Neural cell (in vitro differentiated cells): ENCODE measurements around the gene ST6GALNAC3. TPM values are rescaled to one million over a fixed set of nuclear protein-coding genes. Genes with fewer than 3 reads are reported as not detected.
"Not testable (repeated sequence)": the region's sequence is repeated elsewhere in the genome, so short reads cannot be mapped to it uniquely, and the experiment has no call there.

Source experiments
- H2AFZ ChIP-seq: fragments of 200-600, 300-800 bp; sonication (generic), shearing (Covaris generic); 2 replicates; pipeline ENCODE4 v1.6.0; 2014; ENCODE audit warnings: low read depth, mild to moderate bottlenecking, antibody characterized with exemption, low read length, moderate library complexity
- H3F3A ChIP-seq: fragments of 200-600 bp; shearing (Covaris generic); 2 replicates; pipeline ENCODE4 v1.6.1; 2016; ENCODE audit warnings: mild to moderate bottlenecking, moderate library complexity, mixed read lengths, antibody characterized with exemption, low read length; ENCODE audit not compliant: insufficient read depth, poor library complexity, severe bottlenecking
- H3K27ac ChIP-seq: fragments of 200-600, 300-800 bp; sonication (generic), shearing (Covaris generic); 2 replicates; pipeline ENCODE4 v1.5.1; 2014; ENCODE audit warnings: mild to moderate bottlenecking, low read length, moderate library complexity
- H3K27me3 ChIP-seq: fragments of 300-800, 200-600 bp; sonication (generic), shearing (Covaris generic); 2 replicates; pipeline ENCODE4 v1.6.0; 2014; ENCODE audit warnings: mild to moderate bottlenecking, low read depth, low read length, moderate library complexity; ENCODE audit not compliant: insufficient read depth
- H3K36me3 ChIP-seq: fragments of 300-800, 200-600 bp; sonication (generic), shearing (Covaris generic); 2 replicates; pipeline ENCODE4 v1.5.1; 2014; ENCODE audit warnings: mild to moderate bottlenecking, antibody characterized with exemption, low read length, moderate library complexity; ENCODE audit not compliant: insufficient read depth
- H3K4me2 ChIP-seq: fragments of 300-800, 200-600 bp; sonication (generic), shearing (Covaris generic); 2 replicates; pipeline ENCODE4 v1.6.0; 2014; ENCODE audit warnings: mild to moderate bottlenecking, low read length
- H3K4me3 ChIP-seq: fragments of 300-800, 200-600 bp; sonication (generic), shearing (Covaris generic); 2 replicates; pipeline ENCODE4 v1.5.1; 2014; ENCODE audit warnings: mild to moderate bottlenecking, low read length, moderate library complexity
- H3K79me2 ChIP-seq: fragments of 200-600 bp; shearing (Covaris generic); replicated peaks from 2 replicates; pipeline ENCODE4 v1.6.0; 2014; ENCODE audit warnings: mild to moderate bottlenecking, low read length, moderate library complexity; ENCODE audit not compliant: insufficient read depth
- H3K9ac ChIP-seq: fragments of 300-800, 200-600 bp; sonication (generic), shearing (Covaris generic); 2 replicates; pipeline ENCODE4 v1.6.1; 2016; ENCODE audit warnings: mild to moderate bottlenecking, low read length, mixed read lengths
- H3K9me2 ChIP-seq: fragments of 200-600 bp; shearing (Covaris generic); 2 replicates; pipeline ENCODE4 v1.6.1; 2016; ENCODE audit warnings: mild to moderate bottlenecking, low read length, mixed read lengths; ENCODE audit not compliant: insufficient read depth
- H3K9me3 ChIP-seq: fragments of 200-600, 300-800 bp; sonication (generic), shearing (Covaris generic); 2 replicates; pipeline ENCODE4 v1.6.1; 2016; ENCODE audit warnings: mild to moderate bottlenecking, mixed run types, low read length, moderate library complexity, mixed read lengths
- H4K20me1 ChIP-seq: fragments of 200-600 bp; shearing (Covaris generic); 2 replicates; pipeline ENCODE4 v1.6.1; 2016; ENCODE audit warnings: mild to moderate bottlenecking, mixed run types; ENCODE audit not compliant: insufficient read depth
- EP300 ChIP-seq: fragments of 450-650 bp; conservative IDR thresholded peaks from 2 replicates; pipeline ENCODE4 v1.6.1; 2014; ENCODE audit warnings: antibody characterized with exemption, mild to moderate bottlenecking, moderate library complexity; ENCODE audit not compliant: poor library complexity, severe bottlenecking
- EZH2 ChIP-seq: fragments of 200-600, 300-800 bp; shearing (Covaris generic), sonication (generic); IDR thresholded peaks from 2 replicates; pipeline ENCODE4 v1.6.1; 2014; ENCODE audit warnings: antibody characterized with exemption, low read length, borderline replicate concordance, mild to moderate bottlenecking; ENCODE audit not compliant: insufficient read depth, poor library complexity, severe bottlenecking
- MXI1 ChIP-seq: fragments of 450-650 bp; conservative IDR thresholded peaks from 2 replicates; pipeline ENCODE4 v1.6.1; 2014; ENCODE audit warnings: antibody characterized with exemption, mild to moderate bottlenecking; ENCODE audit not compliant: poor library complexity, severe bottlenecking
- POLR2AphosphoS5 ChIP-seq: IDR thresholded peaks from 2 replicates; pipeline ENCODE4 v1.6.1; 2012
- RAD21 ChIP-seq: fragments of 450-650 bp; conservative IDR thresholded peaks from 2 replicates; pipeline ENCODE4 v1.6.1; 2014; ENCODE audit warnings: antibody characterized with exemption, mild to moderate bottlenecking, moderate library complexity
- SMC3 ChIP-seq: fragments of 450-650 bp; conservative IDR thresholded peaks from 2 replicates; pipeline ENCODE4 v1.6.1; 2014; ENCODE audit warnings: antibody characterized with exemption, mild to moderate bottlenecking, moderate library complexity; ENCODE audit not compliant: poor library complexity
- TAF1 ChIP-seq: IDR thresholded peaks from 2 replicates; pipeline ENCODE4 v1.6.1; 2012; ENCODE audit warnings: low read depth
- polyA plus RNA-seq: library from polyadenylated mRNA; depleted of rRNA; stranded (reverse); fragments of >200 nt; gene quantifications from 2 replicates; pipeline ENCODE4 v1.2.3, GENCODE V29; 2014
- TF ChIP-seq, protein P1 (sequence below): IDR thresholded peaks from 2 replicates; pipeline ENCODE4 v1.6.1; 2012; ENCODE audit warnings: borderline replicate concordance
- TF ChIP-seq, protein P2 (sequence below): fragments of 450-650 bp; IDR thresholded peaks from 2 replicates; pipeline ENCODE4 v1.5.1; 2014; ENCODE audit warnings: antibody characterized with exemption, mild to moderate bottlenecking, moderate library complexity; ENCODE audit not compliant: poor library complexity, severe bottlenecking

Gene ST6GALNAC3
- polyA plus RNA-seq, 1 donor from 2014 or later: 3.6 TPM

DNA sequence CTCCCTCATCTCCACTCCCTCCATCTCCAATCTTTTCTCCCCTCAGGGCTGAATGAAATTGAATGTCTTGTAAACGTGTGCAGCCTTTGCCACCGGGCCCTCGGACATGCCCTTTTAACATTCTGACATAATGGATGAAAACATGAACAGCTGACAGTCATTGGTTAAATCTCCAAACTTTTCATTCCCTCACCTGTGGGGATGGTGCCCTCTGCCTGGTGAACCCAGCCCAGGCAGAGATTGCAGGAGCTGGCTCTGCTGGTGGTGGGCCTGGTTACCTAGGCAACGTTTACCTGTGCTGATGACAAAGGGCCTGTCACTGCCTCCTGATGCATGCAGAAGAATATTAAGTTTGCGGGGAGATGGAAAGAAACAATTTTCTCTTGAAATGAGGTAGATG, 21.3 kb downstream of the ST6GALNAC3 start:
- H3K9me3 ChIP-seq: no peaks in the 10 kb centered on the region
- peak overlapping the region; percentile 21 for H3K4me2 ChIP-seq
- no peaks in the 10 kb centered on the region for H4K20me1 ChIP-seq
- H3K9ac ChIP-seq: no peak overlapping the region
- H3K9me2 ChIP-seq: no peaks in the 10 kb centered on the region
- TF ChIP-seq EZH2 (no peak), MXI1 (no peak), TAF1 (no peak), RAD21 (peak; percentile 64), EP300 (peak; percentile 71), SMC3 (peak; percentile 53), POLR2AphosphoS5 (no peak)
- TF ChIP-seq, protein P1, sequence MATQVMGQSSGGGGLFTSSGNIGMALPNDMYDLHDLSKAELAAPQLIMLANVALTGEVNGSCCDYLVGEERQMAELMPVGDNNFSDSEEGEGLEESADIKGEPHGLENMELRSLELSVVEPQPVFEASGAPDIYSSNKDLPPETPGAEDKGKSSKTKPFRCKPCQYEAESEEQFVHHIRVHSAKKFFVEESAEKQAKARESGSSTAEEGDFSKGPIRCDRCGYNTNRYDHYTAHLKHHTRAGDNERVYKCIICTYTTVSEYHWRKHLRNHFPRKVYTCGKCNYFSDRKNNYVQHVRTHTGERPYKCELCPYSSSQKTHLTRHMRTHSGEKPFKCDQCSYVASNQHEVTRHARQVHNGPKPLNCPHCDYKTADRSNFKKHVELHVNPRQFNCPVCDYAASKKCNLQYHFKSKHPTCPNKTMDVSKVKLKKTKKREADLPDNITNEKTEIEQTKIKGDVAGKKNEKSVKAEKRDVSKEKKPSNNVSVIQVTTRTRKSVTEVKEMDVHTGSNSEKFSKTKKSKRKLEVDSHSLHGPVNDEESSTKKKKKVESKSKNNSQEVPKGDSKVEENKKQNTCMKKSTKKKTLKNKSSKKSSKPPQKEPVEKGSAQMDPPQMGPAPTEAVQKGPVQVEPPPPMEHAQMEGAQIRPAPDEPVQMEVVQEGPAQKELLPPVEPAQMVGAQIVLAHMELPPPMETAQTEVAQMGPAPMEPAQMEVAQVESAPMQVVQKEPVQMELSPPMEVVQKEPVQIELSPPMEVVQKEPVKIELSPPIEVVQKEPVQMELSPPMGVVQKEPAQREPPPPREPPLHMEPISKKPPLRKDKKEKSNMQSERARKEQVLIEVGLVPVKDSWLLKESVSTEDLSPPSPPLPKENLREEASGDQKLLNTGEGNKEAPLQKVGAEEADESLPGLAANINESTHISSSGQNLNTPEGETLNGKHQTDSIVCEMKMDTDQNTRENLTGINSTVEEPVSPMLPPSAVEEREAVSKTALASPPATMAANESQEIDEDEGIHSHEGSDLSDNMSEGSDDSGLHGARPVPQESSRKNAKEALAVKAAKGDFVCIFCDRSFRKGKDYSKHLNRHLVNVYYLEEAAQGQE: no peak
- TF ChIP-seq, protein P2, sequence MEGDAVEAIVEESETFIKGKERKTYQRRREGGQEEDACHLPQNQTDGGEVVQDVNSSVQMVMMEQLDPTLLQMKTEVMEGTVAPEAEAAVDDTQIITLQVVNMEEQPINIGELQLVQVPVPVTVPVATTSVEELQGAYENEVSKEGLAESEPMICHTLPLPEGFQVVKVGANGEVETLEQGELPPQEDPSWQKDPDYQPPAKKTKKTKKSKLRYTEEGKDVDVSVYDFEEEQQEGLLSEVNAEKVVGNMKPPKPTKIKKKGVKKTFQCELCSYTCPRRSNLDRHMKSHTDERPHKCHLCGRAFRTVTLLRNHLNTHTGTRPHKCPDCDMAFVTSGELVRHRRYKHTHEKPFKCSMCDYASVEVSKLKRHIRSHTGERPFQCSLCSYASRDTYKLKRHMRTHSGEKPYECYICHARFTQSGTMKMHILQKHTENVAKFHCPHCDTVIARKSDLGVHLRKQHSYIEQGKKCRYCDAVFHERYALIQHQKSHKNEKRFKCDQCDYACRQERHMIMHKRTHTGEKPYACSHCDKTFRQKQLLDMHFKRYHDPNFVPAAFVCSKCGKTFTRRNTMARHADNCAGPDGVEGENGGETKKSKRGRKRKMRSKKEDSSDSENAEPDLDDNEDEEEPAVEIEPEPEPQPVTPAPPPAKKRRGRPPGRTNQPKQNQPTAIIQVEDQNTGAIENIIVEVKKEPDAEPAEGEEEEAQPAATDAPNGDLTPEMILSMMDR: peak; percentile 59
- no peaks in the 10 kb centered on the region for H3K79me2 ChIP-seq
- H3K27ac ChIP-seq: peak overlapping the region; percentile 29
- no peaks in the 10 kb centered on the region for H3K36me3 ChIP-seq
- no peaks in the 10 kb centered on the region for H3F3A ChIP-seq
- peak overlapping the region; percentile 29 for H3K4me3 ChIP-seq
- H2AFZ ChIP-seq: no peak overlapping the region
- no peaks in the 10 kb centered on the region for H3K27me3 ChIP-seq

DNA sequence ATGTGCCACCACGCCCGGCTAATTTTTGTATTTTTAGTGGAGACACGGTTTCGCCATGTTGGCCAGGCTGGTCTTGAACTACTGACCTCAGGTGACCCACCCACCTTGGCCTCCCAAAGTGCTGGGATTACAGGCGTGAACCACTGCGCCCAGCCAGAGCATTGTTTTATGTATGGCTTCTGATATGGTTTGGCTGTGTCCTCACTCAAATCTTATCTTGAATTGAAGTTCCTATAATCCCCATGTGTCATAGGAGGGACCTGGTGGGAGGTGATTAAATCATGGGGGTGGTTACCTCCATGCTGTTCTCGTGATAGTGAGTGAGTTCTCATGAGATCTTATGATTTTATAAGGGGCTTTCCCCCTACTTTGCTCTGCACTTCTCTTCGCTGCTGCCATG, 22.5 kb downstream of the ST6GALNAC3 start:
- H3K9ac ChIP-seq, H3K79me2 ChIP-seq, H4K20me1 ChIP-seq, H3K27me3 ChIP-seq, H3K27ac ChIP-seq, H3K4me3 ChIP-seq, H2AFZ ChIP-seq, H3K9me2 ChIP-seq, H3F3A ChIP-seq, H3K4me2 ChIP-seq, H3K36me3 ChIP-seq, H3K9me3 ChIP-seq: not testable (repeated sequence)

DNA sequence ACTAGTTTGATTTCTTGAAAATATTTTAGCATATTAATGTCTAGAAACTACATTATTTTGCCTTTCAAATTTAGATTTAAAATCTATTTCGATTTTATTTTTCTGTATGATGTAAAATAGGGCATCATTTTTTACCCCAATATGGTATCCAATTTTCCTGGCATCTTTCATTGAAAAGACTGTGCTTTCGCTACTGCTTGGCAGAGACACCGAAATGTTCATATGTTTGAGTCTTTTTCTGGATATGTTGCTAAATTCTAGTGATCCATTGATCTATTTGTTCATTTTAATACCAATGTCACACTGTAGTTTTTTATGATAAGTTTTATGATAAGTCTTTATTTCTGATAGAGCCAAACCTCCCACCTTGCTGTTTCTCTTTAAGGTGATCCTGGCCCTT, 24.3 kb downstream of the ST6GALNAC3 start:
- Histone ChIP-seq H3K9ac (no peak overlapping the region), H3K9me3 (no peaks in the 10 kb centered on the region), H4K20me1 (no peaks in the 10 kb centered on the region), H3K4me2 (no peak overlapping the region), H2AFZ (no peak overlapping the region), H3K79me2 (no peaks in the 10 kb centered on the region), H3K27me3 (no peaks in the 10 kb centered on the region), H3K4me3 (no peak overlapping the region), H3K27ac (no peak overlapping the region), H3K9me2 (no peaks in the 10 kb centered on the region), H3F3A (no peaks in the 10 kb centered on the region), H3K36me3 (no peaks in the 10 kb centered on the region)
- TF ChIP-seq POLR2AphosphoS5 (no peak), SMC3 (no peak), TAF1 (no peak), EZH2 (no peak)
- TF ChIP-seq, protein P1: no peak
